ENCODE results near the gene CDKN1B.

The CDKN1B gene

GRCh38 chr12:12704593-12705230 lies 12.5 kb upstream of the CDKN1B start:
- DNase-seq = peak; percentile 52

GRCh38 chr12:12705838-12706520 lies 11.2 kb upstream of the CDKN1B start:
- DNase-seq = no peak

- no peak for DNase-seq
These were observed 3.3 kb upstream of the CDKN1B start for GRCh38 chr12:12713932-12714275.

GRCh38 chr12:12714276-12715021 lies 2.7 kb upstream of the CDKN1B start:
- DNase-seq = no peak

- no peak for DNase-seq
These were observed 2.1 kb upstream of the CDKN1B start for GRCh38 chr12:12715128-12715458.

- DNase-seq = no peak
These were observed 1.6 kb upstream of the CDKN1B start for GRCh38 chr12:12715459-12716150.

GRCh38 chr12:12716151-12716792 lies 896 bp upstream of the CDKN1B start:
- DNase-seq = no peak

GRCh38 chr12:12717586-12718380 lies 615 bp downstream of the CDKN1B start:
- no peak for DNase-seq

- no peak for DNase-seq
These were observed 1.2 kb downstream of the CDKN1B start for GRCh38 chr12:12718381-12718759.

- DNase-seq = no peak
These were observed 1.7 kb downstream of the CDKN1B start for GRCh38 chr12:12718853-12719252.

- no peak for DNase-seq
These were observed 2.3 kb downstream of the CDKN1B start for GRCh38 chr12:12719496-12719895.

- no peak for DNase-seq
These were observed 2.9 kb downstream of the CDKN1B start for GRCh38 chr12:12720052-12720451.

GRCh38 chr12:12720672-12721161 lies 3.5 kb downstream of the CDKN1B start:
- DNase-seq = no peak

- no peak for DNase-seq
These were observed 4.1 kb downstream of the CDKN1B start for GRCh38 chr12:12721176-12721751.

GRCh38 chr12:12721814-12722434 lies 4.8 kb downstream of the CDKN1B start:
- no peak for DNase-seq

- DNase-seq = no peak
These were observed 5.4 kb downstream of the CDKN1B start for GRCh38 chr12:12722435-12723148.

GRCh38 chr12:12723149-12723680 lies 6.0 kb downstream of the CDKN1B start:
- DNase-seq = no peak

- peak; percentile 62 for DNase-seq
These were observed 6.7 kb downstream of the CDKN1B start for GRCh38 chr12:12723681-12724420.

- peak; percentile 54 for DNase-seq
These were observed 7.4 kb downstream of the CDKN1B start for GRCh38 chr12:12724421-12725085.
